WTC11 (cell line): Measurements from ENCODE around the gene CALCB. TPM values are rescaled to one million over a fixed set of nuclear protein-coding genes. Genes with fewer than 3 reads are reported as not detected.

ENCODE experiments used
- ATAC-seq: fragments of 200-7000 bp; cut with Tn5 transposase; 2 replicates; pipeline ENCODE4 v1.10.0; 2021; ENCODE audit warnings: mild to moderate bottlenecking, moderate library complexity
- CTCF ChIA-PET: fragments of 300-600 bp; sonication (Branson Sonifier 250); formaldehyde crosslinking; loops from one replicate; lab custom pipeline; 2021; ENCODE audit warnings: antibody characterized with exemption; lab: Charles Lee
- POLR2A ChIA-PET: fragments of 350-600 bp; sonication (Branson Sonifier 250); formaldehyde crosslinking; loops from one replicate; lab custom pipeline; 2021; ENCODE audit warnings: antibody characterized with exemption; lab: Charles Lee
- DNase-seq: peaks from one replicate; pipeline ENCODE4 v3.0.0; 2021; ENCODE audit warnings: low spot score
- H3K27ac Mint-ChIP-seq: 2 replicates; pipeline ENCODE4 v1.8.0; 2021; ENCODE audit warnings: mixed read lengths
- H3K27me3 Mint-ChIP-seq: 2 replicates; pipeline ENCODE4 v1.8.0; 2021; ENCODE audit warnings: low read depth, mild to moderate bottlenecking, moderate library complexity, mixed read lengths
- H3K36me3 Mint-ChIP-seq: 2 replicates; pipeline ENCODE4 v1.8.0; 2021; ENCODE audit warnings: mixed read lengths
- H3K4me1 Mint-ChIP-seq: 2 replicates; pipeline ENCODE4 v1.8.0; 2022; ENCODE audit warnings: mixed read lengths
- H3K4me3 Mint-ChIP-seq: 2 replicates; pipeline ENCODE4 v1.8.0; 2021; ENCODE audit warnings: mild to moderate bottlenecking, moderate library complexity, mixed read lengths
- H3K9me3 Mint-ChIP-seq: 2 replicates; pipeline ENCODE4 v1.8.0; 2021; ENCODE audit warnings: mixed read lengths
- ATF2 ChIP-seq: sonication (generic); formaldehyde crosslinking; IDR thresholded peaks from 2 replicates; pipeline ENCODE4 v1.8.1; 2022; ENCODE audit warnings: low read depth, missing genetic modification reagents, borderline replicate concordance
- CDX4 ChIP-seq: fragments of 250-450 bp; sonication (Bioruptor Pico); IDR thresholded peaks from 2 replicates; pipeline ENCODE4 v1.9.0; 2021; ENCODE audit warnings: moderate library complexity, mild to moderate bottlenecking, inconsistent platforms, borderline replicate concordance
- CREM ChIP-seq: sonication (generic); formaldehyde crosslinking; IDR thresholded peaks from 2 replicates; pipeline ENCODE4 v1.8.1; 2022; ENCODE audit warnings: mild to moderate bottlenecking, missing genetic modification reagents, moderate library complexity
- ESRRA ChIP-seq: sonication (generic); formaldehyde crosslinking; IDR thresholded peaks from 2 replicates; pipeline ENCODE4 v1.8.1; 2022; ENCODE audit warnings: mild to moderate bottlenecking, missing genetic modification reagents, borderline replicate concordance
- GABPB1 ChIP-seq: sonication (generic); formaldehyde crosslinking; IDR thresholded peaks from 2 replicates; pipeline ENCODE4 v1.8.1; 2023; ENCODE audit warnings: mild to moderate bottlenecking, missing genetic modification reagents
- KAT7 ChIP-seq: sonication (generic); formaldehyde crosslinking; IDR thresholded peaks from 2 replicates; pipeline ENCODE4 v1.8.1; 2023; ENCODE audit warnings: missing genetic modification reagents, mild to moderate bottlenecking, borderline replicate concordance
- NFATC4 ChIP-seq: fragments of 250-450 bp; sonication (Bioruptor Pico); IDR thresholded peaks from 2 replicates; pipeline ENCODE4 v1.9.0; 2021; ENCODE audit warnings: mild to moderate bottlenecking
- NR2C2 ChIP-seq: sonication (generic); formaldehyde crosslinking; IDR thresholded peaks from 2 replicates; pipeline ENCODE4 v1.8.0; 2022; ENCODE audit warnings: mild to moderate bottlenecking, missing genetic modification reagents
- OVOL2 ChIP-seq: fragments of 250-450 bp; sonication (Bioruptor Pico); IDR thresholded peaks from 2 replicates; pipeline ENCODE4 v1.9.0; 2021; ENCODE audit warnings: mild to moderate bottlenecking, borderline replicate concordance
- PREB ChIP-seq: sonication (generic); formaldehyde crosslinking; IDR thresholded peaks from 2 replicates; pipeline ENCODE4 v1.8.1; 2022; ENCODE audit warnings: mild to moderate bottlenecking, missing genetic modification reagents, moderate library complexity, borderline replicate concordance
- RELA ChIP-seq: sonication (generic); formaldehyde crosslinking; IDR thresholded peaks from 2 replicates; pipeline ENCODE4 v1.8.1; 2022; ENCODE audit warnings: missing genetic modification reagents, mild to moderate bottlenecking, borderline replicate concordance
- SMAD4 ChIP-seq: sonication (generic); formaldehyde crosslinking; IDR thresholded peaks from 2 replicates; pipeline ENCODE4 v1.8.0; 2022; ENCODE audit warnings: mild to moderate bottlenecking, missing genetic modification reagents
- SOX15 ChIP-seq: fragments of 250-450 bp; sonication (Bioruptor Pico); IDR thresholded peaks from 2 replicates; pipeline ENCODE4 v1.9.0; 2021; ENCODE audit warnings: mild to moderate bottlenecking
- STAT6 ChIP-seq: sonication (generic); formaldehyde crosslinking; conservative IDR thresholded peaks from 2 replicates; pipeline ENCODE4 v1.8.1; 2023; ENCODE audit warnings: mild to moderate bottlenecking, low read depth, missing genetic modification reagents, moderate library complexity
- USF1 ChIP-seq: sonication (generic); formaldehyde crosslinking; IDR thresholded peaks from 2 replicates; pipeline ENCODE4 v1.8.0; 2022; ENCODE audit warnings: mild to moderate bottlenecking, missing genetic modification reagents
- USF2 ChIP-seq: sonication (generic); formaldehyde crosslinking; IDR thresholded peaks from 2 replicates; pipeline ENCODE4 v1.8.1; 2023; ENCODE audit warnings: mild to moderate bottlenecking, missing genetic modification reagents, moderate library complexity
- ZNF121 ChIP-seq: sonication (generic); formaldehyde crosslinking; IDR thresholded peaks from 2 replicates; pipeline ENCODE4 v1.8.0; 2023; ENCODE audit warnings: missing genetic modification reagents
- ZNF263 ChIP-seq: sonication (generic); formaldehyde crosslinking; IDR thresholded peaks from 2 replicates; pipeline ENCODE4 v1.8.1; 2022; ENCODE audit warnings: low read depth, mild to moderate bottlenecking, moderate library complexity, missing genetic modification reagents
- ZNF281 ChIP-seq: sonication (generic); formaldehyde crosslinking; IDR thresholded peaks from 2 replicates; pipeline ENCODE4 v1.8.0; 2023; ENCODE audit warnings: mild to moderate bottlenecking, missing genetic modification reagents
- ZSCAN18 ChIP-seq: fragments of 250-450 bp; sonication (Bioruptor Pico); IDR thresholded peaks from 2 replicates; pipeline ENCODE4 v2.1.2; 2022; ENCODE audit warnings: mild to moderate bottlenecking, moderate library complexity
- total RNA-seq: library from RNA; stranded (reverse); gene quantifications from 3 replicates; pipeline ENCODE4 v1.2.3, GENCODE V29; 2021

Gene CALCB
- total RNA-seq, 1 experiment from 2014 or later: 3.2 TPM

GRCh38 chr11:15115686-15116085 lies 42.3 kb downstream of the CALCB start (continued):
- TF ChIP-seq CDX4 (CRISPR knock-in tag) (no peak), GABPB1 (CRISPR knock-in tag) (no peak), STAT6 (CRISPR knock-in tag) (no peak), OVOL2 (CRISPR knock-in tag) (no peak), ATF2 (CRISPR knock-in tag) (no peak), SMAD4 (CRISPR knock-in tag) (no peak), NR2C2 (CRISPR knock-in tag) (no peak)

- Mint-ChIP-seq H3K36me3 (no peaks in the 10 kb centered on the region), H3K4me1 (peaks cover 11% of the 10 kb centered on the region), H3K27me3 (peaks cover 34% of the 10 kb centered on the region), H3K27ac (no peak overlapping the region), H3K4me3 (no peak overlapping the region), H3K9me3 (no peaks in the 10 kb centered on the region)
- ChIA-PET CTCF (interaction anchor here (0.9 kb wide), 1 partner anchor 17 kb away, joined by 3 read pairs; no protein-coding TSS in a partner anchor), POLR2A (no interaction called here)
- DNase-seq: no peak
- no peak for ATAC-seq
- TF ChIP-seq PREB (CRISPR knock-in tag): no peak
- no peak for TF ChIP-seq NFATC4 (CRISPR knock-in tag)
Measured at GRCh38 chr11:15117751-15118150, 44.4 kb downstream of the CALCB start.

GRCh38 chr11:15118431-15118830 lies 45.0 kb downstream of the CALCB start:
- no peak overlapping the region for H3K27ac Mint-ChIP-seq
- no peaks in the 10 kb centered on the region for H3K36me3 Mint-ChIP-seq
- no peak for ATAC-seq
- TF ChIP-seq SMAD4 (CRISPR knock-in tag) (no peak), ZNF263 (CRISPR knock-in tag) (no peak), ZNF281 (CRISPR knock-in tag) (no peak), ZNF121 (CRISPR knock-in tag) (no peak), ZSCAN18 (CRISPR knock-in tag) (no peak), SOX15 (no peak), USF1 (CRISPR knock-in tag) (no peak), USF2 (CRISPR knock-in tag) (no peak), CREM (no peak), RELA (CRISPR knock-in tag) (no peak), KAT7 (no peak), ESRRA (CRISPR knock-in tag) (no peak)

More at GRCh38 chr11:15118431-15118830, 45.0 kb downstream of the CALCB start:
- no peaks in the 10 kb centered on the region for H3K9me3 Mint-ChIP-seq
- CTCF ChIA-PET: interaction anchor here (0.9 kb wide), 1 partner anchor 17 kb away, joined by 3 read pairs; no protein-coding TSS in a partner anchor
- peaks cover 29% of the 10 kb centered on the region for H3K27me3 Mint-ChIP-seq
- POLR2A ChIA-PET: no interaction called here
- peaks cover 10% of the 10 kb centered on the region for H3K4me1 Mint-ChIP-seq
- DNase-seq: no peak
- H3K4me3 Mint-ChIP-seq: no peak overlapping the region
